Mesothelial cell of epicardium (in vitro differentiated cells): ENCODE measurements around the gene KRR1. TPM values are rescaled to one million over a fixed set of nuclear protein-coding genes. Genes with fewer than 3 reads are reported as not detected.

Source experiments
- DNase-seq, 2 experiments: peaks; one replicate each; pipeline ENCODE4 v3.0.0; 2021; ENCODE audit warnings: low spot score in 2 of 2; ENCODE audit not compliant: unreplicated experiment in 2 of 2
- H3K27ac Mint-ChIP-seq: 2 replicates; pipeline ENCODE4 v1.8.0; 2021; ENCODE audit warnings: mixed read lengths
- H3K27me3 Mint-ChIP-seq: 2 replicates; pipeline ENCODE4 v1.8.0; 2021; ENCODE audit warnings: low read depth, mixed read lengths
- H3K36me3 Mint-ChIP-seq: 2 replicates; pipeline ENCODE4 v1.8.0; 2021; ENCODE audit warnings: mixed read lengths
- H3K4me1 Mint-ChIP-seq: 2 replicates; pipeline ENCODE4 v1.8.0; 2021; ENCODE audit warnings: mixed read lengths
- H3K4me3 Mint-ChIP-seq: 2 replicates; pipeline ENCODE4 v1.8.0; 2021; ENCODE audit warnings: mild to moderate bottlenecking, moderate library complexity, mixed read lengths
- H3K9me3 Mint-ChIP-seq: 2 replicates; pipeline ENCODE4 v1.8.0; 2021; ENCODE audit warnings: mixed read lengths
- CTCF ChIP-seq: fragments of 200-600 bp; sonication (generic); IDR thresholded peaks from one replicate; pipeline ENCODE4 v1.5.0; 2021; ENCODE audit warnings: antibody characterized with exemption; ENCODE audit not compliant: unreplicated experiment
- total RNA-seq: library from RNA; stranded (reverse); gene quantifications from 3 replicates; pipeline ENCODE4 v1.2.1, GENCODE V29; 2021

Gene KRR1
- total RNA-seq, 1 donor from 2014 or later = 63.9 TPM

GRCh38 chr12:75548879-75549278, 37.5 kb upstream of the KRR1 start:
- no peak for DNase-seq
- H3K36me3 Mint-ChIP-seq = no peaks in the 10 kb centered on the region
- no peak overlapping the region for H3K4me3 Mint-ChIP-seq
- no peak for TF ChIP-seq CTCF
- no peaks in the 10 kb centered on the region for H3K27me3 Mint-ChIP-seq
- no peaks in the 10 kb centered on the region for H3K9me3 Mint-ChIP-seq
- H3K4me1 Mint-ChIP-seq = peaks cover 51% of the 10 kb centered on the region
- H3K27ac Mint-ChIP-seq = no peak overlapping the region

DNA sequence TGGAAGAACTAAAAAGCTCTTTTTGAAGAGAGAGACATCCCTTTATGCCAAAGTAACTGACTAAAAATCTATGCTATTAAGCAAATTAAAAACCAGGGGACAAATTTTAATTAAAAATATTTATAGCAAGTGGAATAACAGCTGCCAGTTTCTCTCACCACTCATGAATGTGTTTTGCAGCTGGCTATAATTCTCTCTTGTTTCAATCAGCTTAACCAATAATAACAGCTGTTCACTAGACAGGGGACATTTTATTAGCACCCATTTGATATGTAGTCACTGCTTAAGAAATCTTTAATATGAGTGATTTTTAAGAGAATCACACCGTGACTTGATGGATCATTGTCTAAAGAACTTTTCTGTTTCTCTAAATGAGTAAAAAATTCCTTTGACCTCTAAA, 34.2 kb upstream of the KRR1 start:
- H3K36me3 Mint-ChIP-seq = no peaks in the 10 kb centered on the region
- H3K9me3 Mint-ChIP-seq = no peaks in the 10 kb centered on the region
- TF ChIP-seq CTCF = no peak

DNA sequence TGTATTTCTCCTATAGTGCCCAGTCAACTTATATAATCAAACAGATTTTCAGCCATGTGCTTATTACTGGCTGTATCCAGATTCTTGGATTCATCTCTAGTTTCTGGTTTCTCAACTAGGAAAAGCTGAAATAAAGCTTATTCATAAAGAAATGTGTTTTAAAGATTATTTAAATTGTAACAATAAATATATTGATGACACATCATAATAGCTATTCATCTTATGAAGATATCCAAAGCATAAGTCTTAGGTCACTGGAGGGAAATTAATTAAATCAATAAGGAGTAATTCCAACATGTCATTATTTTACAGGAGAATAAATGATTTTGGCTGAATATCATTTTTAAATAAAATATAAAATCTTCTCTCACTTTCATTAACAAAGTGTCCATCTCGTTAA, 32.1 kb upstream of the KRR1 start:
- Mint-ChIP-seq H3K9me3 (no peaks in the 10 kb centered on the region), H3K4me3 (no peak overlapping the region)
- TF ChIP-seq CTCF = no peak

More for the DNA sequence above, 34.2 kb upstream of the KRR1 start:
- Mint-ChIP-seq H3K4me3 (no peak overlapping the region), H3K4me1 (peaks cover 33% of the 10 kb centered on the region), H3K27me3 (no peaks in the 10 kb centered on the region), H3K27ac (no peak overlapping the region)
- DNase-seq = no peak

DNA sequence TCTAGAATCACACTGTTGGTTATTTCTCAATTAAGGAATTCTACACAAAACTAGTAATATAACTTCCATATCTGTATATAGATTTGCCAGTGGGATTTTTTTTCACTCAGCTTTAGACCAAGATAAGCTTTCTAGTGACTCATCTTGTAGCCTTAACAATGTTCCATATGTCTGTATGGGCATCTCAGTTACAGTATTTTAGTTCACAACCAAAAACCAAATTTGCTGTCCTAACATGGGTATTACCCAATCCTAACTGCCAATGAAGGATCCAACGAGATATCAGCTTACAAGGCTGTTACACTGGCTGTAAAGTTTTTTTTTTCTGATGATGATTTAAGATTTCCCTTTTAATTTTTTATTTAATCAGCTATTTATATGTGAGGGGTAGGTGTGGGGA, 31.5 kb upstream of the KRR1 start:
- Mint-ChIP-seq H3K36me3 (no peaks in the 10 kb centered on the region), H3K27ac (no peak overlapping the region), H3K4me3 (no peak overlapping the region), H3K27me3 (no peaks in the 10 kb centered on the region), H3K4me1 (peaks cover 6% of the 10 kb centered on the region), H3K9me3 (no peaks in the 10 kb centered on the region)
- TF ChIP-seq CTCF = no peak
- no peak for DNase-seq

More for the DNA sequence above, 32.1 kb upstream of the KRR1 start:
- Mint-ChIP-seq H3K4me1 (peaks cover 12% of the 10 kb centered on the region), H3K27me3 (no peaks in the 10 kb centered on the region), H3K36me3 (no peaks in the 10 kb centered on the region), H3K27ac (no peak overlapping the region)
- DNase-seq = no peak

DNA sequence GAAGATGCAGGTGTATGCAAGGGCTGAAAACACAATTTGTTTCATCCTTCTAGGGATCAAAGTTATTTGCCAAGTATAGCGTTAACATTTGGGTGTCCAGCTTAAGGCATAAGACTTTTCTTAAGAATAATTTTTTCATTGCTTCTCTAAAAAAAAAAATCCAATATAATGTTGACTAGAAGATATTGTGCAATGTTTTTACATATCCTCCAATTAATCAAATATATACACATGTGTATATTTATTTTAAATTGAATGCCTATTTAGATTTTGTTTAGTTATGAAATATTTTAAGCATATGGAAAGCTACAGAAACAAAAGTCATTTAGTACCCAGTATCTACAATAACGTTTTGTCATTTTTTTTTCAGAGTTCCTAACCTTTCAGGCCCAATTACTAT, 28.5 kb upstream of the KRR1 start:
- H3K27ac Mint-ChIP-seq = no peak overlapping the region
- H3K4me3 Mint-ChIP-seq = no peak overlapping the region
- H3K9me3 Mint-ChIP-seq = no peaks in the 10 kb centered on the region
- no peak for TF ChIP-seq CTCF
- no peaks in the 10 kb centered on the region for H3K27me3 Mint-ChIP-seq
- no peaks in the 10 kb centered on the region for H3K36me3 Mint-ChIP-seq
- no peak for DNase-seq
- no peaks in the 10 kb centered on the region for H3K4me1 Mint-ChIP-seq

DNA sequence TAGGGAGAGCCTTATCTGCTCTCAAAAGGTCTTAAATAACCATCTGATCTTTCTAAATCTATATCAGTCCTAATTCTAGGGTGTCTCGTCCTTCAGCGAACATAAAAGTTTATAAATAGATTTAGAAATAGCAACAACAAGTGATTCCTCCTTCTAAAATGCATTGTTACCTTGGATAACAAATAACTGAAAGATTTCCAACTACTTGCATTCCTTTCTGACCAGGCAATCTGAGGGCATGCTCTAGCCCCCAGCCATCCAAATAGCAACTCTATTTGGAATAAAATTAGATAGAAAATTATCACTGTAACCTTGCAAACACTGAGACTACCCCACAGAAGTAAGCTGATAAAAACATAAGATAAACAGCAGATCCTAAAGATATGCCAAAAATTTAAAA, 21.8 kb upstream of the KRR1 start:
- Mint-ChIP-seq H3K9me3 (no peaks in the 10 kb centered on the region), H3K27me3 (no peaks in the 10 kb centered on the region), H3K36me3 (no peaks in the 10 kb centered on the region), H3K4me1 (peaks cover 10% of the 10 kb centered on the region), H3K4me3 (no peak overlapping the region), H3K27ac (peak overlapping the region; percentile 56)
- no peak for TF ChIP-seq CTCF
- DNase-seq = no peak
